Posterior vena cava (tissue), 2 donors: ENCODE measurements around the gene ZNF750. TPM values are rescaled to one million over a fixed set of nuclear protein-coding genes. Genes with fewer than 3 reads are reported as not detected.

Experiments
- DNase-seq: peaks from one replicate; pipeline ENCODE4 v3.0.0-alpha.2; 2020; ENCODE audit warnings: low spot score
- intact Hi-C, 2 donors: fragments of 100-400 bp; cut with DNase I; formaldehyde crosslinking; loops; one replicate each; pipeline versions ENCODE4 v1.14.1 to v1.14.2; 2022 to 2023
- total RNA-seq, 2 donors: library from RNA; stranded (reverse); fragmentation: NEBNext Ultra II Directional; extraction: Animal tissue kit (Norgen Biotek cat#: 25700); gene quantifications; one replicate each; pipeline ENCODE4 v1.2.1, GENCODE V29; 2021
- donor health status: DM: yes; HTN: yes; CAD: no.
- donor health status: DM: yes; HTN: yes; CAD: no.

ZNF750 gene
- total RNA-seq, 2 donors from 2014 or later = not detected

DNA sequence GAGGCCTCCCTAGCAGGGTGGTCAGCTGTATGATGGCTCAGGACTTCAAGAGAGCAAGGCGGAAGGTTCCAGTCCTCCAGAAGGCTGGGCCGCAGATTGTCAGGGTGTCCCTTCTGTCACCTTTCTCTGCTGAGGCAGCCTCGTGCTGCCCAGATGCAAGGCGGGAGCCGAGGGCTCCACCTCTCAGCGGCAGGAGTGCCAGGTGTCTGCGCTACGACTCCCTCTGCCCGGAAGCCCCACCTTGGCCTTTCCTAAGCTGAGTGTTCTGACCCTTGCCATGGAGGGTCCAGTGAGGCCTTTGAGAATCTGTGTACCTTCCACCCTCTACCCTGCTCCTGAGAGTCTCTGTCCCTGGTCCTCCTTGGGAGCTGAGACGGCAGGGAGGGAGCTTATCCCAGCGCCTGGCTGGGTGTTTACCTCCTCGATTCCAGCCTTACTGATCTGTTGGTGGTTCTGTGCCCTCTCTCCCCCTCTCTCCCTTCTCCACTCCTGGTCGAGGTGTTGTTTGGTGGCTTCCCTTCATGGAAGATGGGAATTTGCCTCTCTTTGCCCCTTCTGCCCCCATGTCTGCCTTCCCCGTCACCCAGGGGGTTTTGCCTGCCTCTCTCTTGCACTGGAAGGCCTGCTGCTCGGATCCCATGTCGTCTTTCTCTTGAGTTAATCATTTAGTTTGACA lies 2.2 kb upstream of the ZNF750 start:
- intact Hi-C loops = no loop called here
- DNase-seq = peak; percentile 70

DNA sequence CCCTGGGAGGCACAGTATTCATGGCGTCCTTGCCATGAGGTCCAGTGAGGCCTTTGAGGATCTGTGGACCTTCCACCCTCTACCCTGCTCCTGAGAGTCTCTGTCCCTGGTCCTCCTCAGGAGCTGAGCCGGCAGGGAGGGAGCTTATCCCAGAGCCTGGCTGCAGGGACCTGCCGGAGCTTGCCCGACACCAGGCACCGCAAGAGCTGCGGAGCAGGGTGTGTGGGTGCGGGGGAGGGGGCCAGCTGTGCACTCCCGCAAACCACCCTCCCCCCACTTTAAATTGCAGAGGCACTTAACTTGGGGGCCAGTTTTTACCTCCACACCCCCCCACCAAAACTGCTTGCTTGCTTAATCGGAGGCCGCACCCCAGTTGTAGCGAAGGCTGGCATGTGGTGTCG lies 609 bp upstream of the ZNF750 start:
- DNase-seq = peak; percentile 75
- intact Hi-C loops = loop anchor here in 1 of 2 donors (1.0 kb wide), 1 partner anchor 14 kb away; no protein-coding TSS in a partner anchor

- intact Hi-C loops = loop anchor here in 1 of 2 donors (5.0 kb wide), 1 partner anchor 1806 kb away; no protein-coding TSS in a partner anchor
- peak; percentile 81 for DNase-seq
Observed at GRCh38 chr17:82838386-82839063, 1.3 kb downstream of the ZNF750 start.

- peak; percentile 35 for DNase-seq
- intact Hi-C loops = loop anchor here in 1 of 2 donors (5.0 kb wide), 1 partner anchor 1805 kb away; no protein-coding TSS in a partner anchor
Observed at GRCh38 chr17:82837586-82838320, 2.1 kb downstream of the ZNF750 start.

GRCh38 chr17:82836823-82837357 lies 2.9 kb downstream of the ZNF750 start:
- intact Hi-C loops = loop anchor here in 1 of 2 donors (5.0 kb wide), 1 partner anchor 1805 kb away; no protein-coding TSS in a partner anchor
- peak; percentile 34 for DNase-seq

DNA sequence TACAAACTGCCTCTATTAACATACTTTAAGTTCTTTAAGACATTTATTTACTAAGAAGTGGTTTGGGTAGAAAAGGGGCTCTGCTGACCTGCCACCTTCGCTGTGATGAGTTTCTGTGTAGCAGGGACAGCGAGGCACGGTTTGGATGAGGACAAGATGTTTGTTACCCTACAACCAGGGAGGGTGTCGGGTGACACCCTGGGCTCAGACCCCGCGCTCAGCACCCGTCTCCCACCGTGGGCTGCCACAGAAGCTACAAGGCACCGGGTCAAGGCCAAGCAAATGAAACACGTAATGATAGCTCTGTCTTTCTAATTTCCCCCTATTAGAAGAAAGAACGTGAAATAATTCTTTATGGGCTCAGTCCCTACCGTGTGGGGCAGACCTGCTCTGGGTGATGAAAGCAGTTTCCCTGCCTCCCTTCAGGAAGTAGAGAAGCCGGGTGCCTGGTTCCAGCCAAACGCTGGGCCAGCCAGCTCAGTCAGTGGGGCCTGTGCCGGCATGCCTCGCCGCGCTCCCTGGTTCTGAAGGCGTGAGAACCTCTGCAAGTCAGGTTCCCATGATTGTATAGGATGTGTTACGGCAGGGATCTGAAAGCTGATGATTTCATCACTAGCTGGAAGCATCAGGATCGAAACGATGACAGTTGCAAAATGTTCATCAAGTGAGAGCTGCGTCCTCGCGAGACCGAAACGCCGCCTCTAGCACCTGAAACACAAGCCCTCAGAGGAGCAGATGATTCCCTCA lies 3.9 kb downstream of the ZNF750 start:
- intact Hi-C loops = loop anchor here in 1 of 2 donors (5.0 kb wide), 1 partner anchor 1804 kb away; no protein-coding TSS in a partner anchor
- DNase-seq = peak; percentile 64

DNA sequence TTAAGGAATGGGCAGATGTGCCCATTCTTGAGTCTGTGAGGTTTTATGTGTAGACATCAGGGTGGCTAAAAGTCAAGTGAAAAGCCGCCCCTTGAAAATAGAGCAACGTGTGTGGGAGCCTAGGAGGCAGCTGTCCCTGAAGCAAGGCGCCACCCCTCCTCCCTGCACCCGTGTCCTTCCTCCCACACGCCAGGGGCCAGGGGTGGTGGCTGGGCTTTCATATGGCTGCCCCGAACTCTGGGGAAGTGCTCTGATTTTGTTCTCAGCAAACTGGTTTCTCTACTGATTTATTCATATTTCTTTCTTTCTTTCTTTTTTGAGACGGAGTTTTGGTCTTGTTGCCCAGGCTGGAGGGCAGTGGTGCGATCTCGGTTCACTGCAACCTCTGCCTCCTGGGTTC lies 4.7 kb downstream of the ZNF750 start:
- intact Hi-C loops = loop anchor here in 1 of 2 donors (5.0 kb wide), 1 partner anchor 1803 kb away; no protein-coding TSS in a partner anchor
- DNase-seq = peak; percentile 29

DNA sequence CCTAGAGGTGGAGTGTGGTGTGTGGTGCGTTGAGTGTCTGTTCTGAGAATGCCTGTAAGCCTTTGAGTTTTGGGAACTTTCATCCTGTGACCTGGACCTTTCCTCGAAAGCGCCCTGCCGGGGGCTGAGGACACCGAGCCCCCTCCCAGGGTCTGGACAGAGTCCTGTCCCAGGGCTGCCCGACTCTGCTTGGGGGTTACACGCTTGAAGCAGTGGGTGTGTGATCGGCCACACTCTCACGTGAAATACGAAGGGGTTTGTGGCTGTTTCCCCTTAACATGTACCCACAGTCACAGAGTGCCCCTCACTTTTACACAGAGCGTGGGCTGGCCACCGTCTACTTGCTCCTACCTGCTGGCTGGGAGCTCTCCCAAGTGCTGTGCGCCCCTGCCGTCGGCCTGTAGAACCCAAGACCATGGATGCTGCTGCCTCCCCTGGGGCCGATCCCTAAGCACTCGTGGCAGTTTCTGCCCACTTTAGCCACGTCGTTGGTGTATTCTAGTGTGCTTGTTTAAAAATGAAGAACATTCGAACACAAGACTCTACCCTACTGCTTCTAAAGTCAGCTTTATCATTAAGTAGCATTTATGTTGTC lies 6.8 kb downstream of the ZNF750 start:
- DNase-seq = peak; percentile 76
- intact Hi-C loops = no loop called here

DNA sequence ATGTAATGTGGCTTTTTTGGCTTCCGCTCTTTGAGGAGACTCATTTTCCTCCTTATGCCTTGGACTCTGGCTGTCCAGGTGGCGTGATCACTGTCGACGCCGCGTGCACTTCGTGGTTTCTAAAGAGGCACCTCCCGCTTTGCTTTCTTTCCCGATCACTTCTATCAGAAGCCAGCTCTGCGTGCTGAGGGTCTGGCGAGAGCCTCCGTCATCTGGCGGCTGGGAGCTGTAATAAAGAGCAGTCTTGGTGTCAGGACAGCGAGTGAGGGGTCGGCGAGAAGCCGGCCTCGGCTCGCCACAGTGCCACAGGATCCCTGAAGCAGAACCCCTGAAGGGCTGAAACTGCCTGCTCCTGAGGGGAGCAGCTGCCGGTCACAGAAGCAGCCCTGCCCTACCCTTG lies 7.4 kb downstream of the ZNF750 start:
- peak; percentile 46 for DNase-seq

DNA sequence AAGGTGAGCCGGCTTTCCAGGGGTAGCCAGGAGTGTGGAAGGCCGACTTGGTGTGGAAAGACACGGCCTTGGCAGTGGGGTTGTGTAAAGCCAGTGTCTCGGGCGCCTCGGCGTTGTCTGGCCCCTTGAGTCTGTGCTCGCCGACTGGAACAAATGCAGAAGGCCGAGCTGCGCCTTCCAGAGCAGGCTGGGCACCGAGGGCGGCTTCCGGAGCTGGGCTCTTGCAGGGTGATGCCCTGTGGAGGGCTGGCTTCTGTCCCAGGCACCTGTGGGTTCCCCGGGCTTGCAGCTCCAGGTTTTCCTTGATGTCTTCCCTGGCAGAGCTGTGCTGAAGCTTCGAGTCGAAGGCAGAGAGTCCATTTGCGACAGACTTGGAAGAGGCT lies 8.0 kb downstream of the ZNF750 start:
- intact Hi-C loops = no loop called here
- DNase-seq = peak; percentile 57

More for the DNA sequence above, 7.4 kb downstream of the ZNF750 start:
- intact Hi-C loops = no loop called here

DNA sequence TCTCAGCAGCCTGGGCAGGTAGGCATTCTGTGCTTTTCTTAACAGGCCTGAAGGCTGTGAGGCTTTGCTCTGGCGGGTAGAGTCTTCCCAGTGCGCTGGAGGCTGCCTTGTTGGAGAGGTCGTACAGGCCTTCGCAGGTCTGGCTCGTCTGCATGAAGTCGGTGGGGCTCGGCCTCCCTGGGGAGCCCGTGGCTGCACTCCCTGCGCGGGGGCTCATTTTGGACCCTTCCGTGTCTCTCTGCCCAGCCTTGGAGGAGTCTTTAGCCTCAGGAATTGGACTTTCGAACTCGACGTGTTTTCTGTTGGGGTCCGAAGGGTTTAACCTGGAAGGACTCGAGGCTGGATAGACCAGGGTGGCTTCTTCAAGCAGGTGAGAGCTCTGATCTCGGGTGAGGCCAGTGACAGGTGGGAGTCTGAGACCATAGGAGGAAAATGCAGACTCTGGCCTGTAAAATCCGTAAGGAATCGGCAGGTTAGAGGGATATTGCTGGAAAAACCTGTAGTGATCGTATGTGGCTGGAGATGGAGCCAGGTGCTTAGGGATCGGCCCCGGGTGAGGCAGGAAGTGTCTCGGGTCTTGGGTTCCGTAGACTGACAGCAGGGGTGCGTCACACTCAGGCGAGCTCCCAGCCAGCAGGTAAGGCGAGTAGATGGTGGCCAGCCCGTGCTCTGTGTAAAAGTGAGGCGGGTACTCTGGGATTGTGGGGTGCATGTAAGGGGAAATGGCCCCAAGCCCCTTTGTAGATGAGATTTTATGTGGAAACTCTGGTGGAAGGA lies 8.6 kb downstream of the ZNF750 start:
- intact Hi-C loops = no loop called here
- DNase-seq = peak; percentile 52

DNA sequence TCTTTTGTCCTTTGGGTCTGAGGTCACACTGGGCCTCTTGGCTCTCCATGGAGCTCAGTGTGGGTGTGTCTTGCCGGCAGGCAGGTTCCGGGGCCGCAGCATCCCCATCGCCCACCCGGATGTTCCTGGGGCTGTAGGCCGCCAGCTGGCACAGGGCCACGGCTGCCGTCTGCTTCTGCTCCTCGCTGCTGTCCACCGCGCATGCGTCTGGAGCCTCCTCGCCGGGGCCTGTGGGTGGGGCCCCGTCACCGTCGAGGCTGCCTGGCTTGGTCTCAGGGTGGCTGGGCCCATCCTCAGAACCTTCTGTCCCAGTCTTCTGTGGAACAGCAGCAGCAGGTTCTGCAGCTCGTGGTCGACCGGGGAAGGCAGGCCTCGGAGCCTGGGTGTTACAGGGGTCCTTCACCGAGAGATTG lies 9.6 kb downstream of the ZNF750 start:
- peak; percentile 85 for DNase-seq
- intact Hi-C loops = no loop called here

DNA sequence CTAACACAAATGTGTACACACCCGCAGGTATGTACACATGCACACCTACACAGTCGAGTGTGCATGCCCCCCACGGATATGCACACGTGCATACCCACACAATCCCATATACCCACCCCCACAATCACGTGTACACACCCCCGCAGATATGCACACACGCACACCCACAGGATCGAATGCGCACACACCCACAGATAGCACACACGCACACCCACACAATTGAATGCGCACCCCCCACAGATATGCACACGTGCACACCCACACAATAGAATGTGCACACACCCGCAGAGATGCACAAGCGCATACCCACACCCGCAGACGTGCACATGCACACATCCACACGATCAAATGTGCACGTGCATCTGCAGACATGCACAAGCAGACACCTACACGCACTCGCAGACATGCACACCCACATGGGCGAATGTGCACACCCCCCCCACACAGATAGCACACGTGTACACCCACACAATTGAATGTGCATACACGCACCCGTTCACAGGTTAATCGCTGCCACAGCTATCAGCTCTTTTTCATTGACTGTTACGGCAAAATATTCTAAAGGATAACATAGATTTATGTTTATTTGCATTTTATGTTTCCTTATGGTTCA lies 10.8 kb downstream of the ZNF750 start:
- DNase-seq = peak; percentile 67
- intact Hi-C loops = no loop called here

GRCh38 chr17:82826956-82827355 lies 12.9 kb downstream of the ZNF750 start:
- DNase-seq = peak; percentile 44
- intact Hi-C loops = no loop called here

DNA sequence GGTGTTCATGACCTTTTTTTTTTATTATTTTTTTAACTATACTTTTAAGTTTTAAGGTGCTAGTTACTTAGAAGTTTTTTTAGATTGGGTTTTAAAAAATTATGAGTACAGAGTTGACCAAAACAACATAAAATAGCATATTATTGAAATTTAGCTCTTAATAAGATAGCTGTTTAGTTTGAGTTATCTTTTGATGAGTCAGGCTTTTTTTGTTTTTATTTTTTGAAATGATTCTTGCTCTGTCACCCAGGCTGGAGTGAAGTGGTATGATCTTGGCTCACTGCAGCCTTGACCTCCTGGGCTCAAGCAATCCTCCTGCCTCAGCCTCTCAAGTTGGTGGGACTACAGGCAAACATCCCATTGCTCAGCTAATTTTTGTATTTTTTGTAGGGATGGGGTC lies 13.6 kb downstream of the ZNF750 start:
- no peak for DNase-seq
- intact Hi-C loops = no loop called here

DNA sequence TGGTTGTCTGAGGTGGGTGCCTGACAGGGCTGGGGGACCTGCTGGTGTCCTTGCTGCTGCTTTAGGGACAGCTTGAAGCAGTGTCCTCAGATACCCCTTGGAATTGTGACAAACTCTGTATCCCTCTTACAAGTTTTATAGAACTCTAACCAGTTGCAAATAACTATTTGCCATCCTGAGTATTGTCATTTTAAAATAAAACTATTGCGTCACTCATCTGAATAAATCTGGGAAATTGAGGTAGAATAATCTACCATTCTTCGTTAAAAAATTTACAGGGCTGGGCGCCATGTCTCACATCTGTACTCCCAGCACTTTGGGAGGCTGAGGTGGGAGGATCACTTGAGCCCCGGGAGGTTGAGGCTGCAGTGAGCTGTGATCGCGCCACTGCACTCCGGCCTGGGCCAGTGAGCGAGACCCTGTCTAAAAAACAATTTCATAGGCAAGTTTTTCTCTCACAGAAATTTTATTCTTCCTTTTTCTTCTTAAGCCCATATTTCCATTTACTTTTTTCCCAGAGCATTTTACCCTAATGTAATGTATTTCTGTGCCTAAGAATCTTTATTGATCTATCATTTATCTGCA lies 14.2 kb downstream of the ZNF750 start:
- DNase-seq = peak; percentile 38
- intact Hi-C loops = no loop called here

GRCh38 chr17:82823004-82823403 lies 16.8 kb downstream of the ZNF750 start:
- intact Hi-C loops = no loop called here

More at GRCh38 chr17:82823004-82823403, 16.8 kb downstream of the ZNF750 start:
- DNase-seq = peak; percentile 80
